ENCODE results near the gene PARVA. TPM values are rescaled to one million over a fixed set of nuclear protein-coding genes. Genes with fewer than 3 reads are reported as not detected.

Gene PARVA
- total and polyA plus RNA-seq, 9 of the 15 experiments (the other 6 are each of a cell fraction or from before 2014, with no cell fraction given), result 0.11 TPM; not detected in 8

- no peak for ATAC-seq
- Histone ChIP-seq H3K79me2 (ENCODE audit: control insufficient read depth, insufficient read depth, low read length) (no peaks in the 10 kb centered on the region), H2AFZ (ENCODE audit: low read depth, low read length) (no peak overlapping the region), H3K9me1 (ENCODE audit: control insufficient read depth, insufficient read depth, low read length) (no peaks in the 10 kb centered on the region), H3K4me1 (replicated peaks in 1 of 2; ENCODE audit: control insufficient read depth in 2 of 2, insufficient read depth in 2 of 2, low read length in 2 of 2) (no peaks in the 10 kb centered on the region), H3K4me2 (ENCODE audit: insufficient read depth, low read length) (no peak overlapping the region), H3K27me3 (ENCODE audit: control insufficient read depth in 2 of 2, insufficient read depth in 2 of 2, low read length in 2 of 2) (peaks cover 24 to 38% of the 10 kb centered on the region in 2 experiments), H3K9me3 (replicated peaks; ENCODE audit: control insufficient read depth, insufficient read depth, low read depth, low read length) (no peaks in the 10 kb centered on the region), H3K27ac (ENCODE audit: extremely low read depth, low read depth, low read length) (no peak overlapping the region), H3K36me3 (ENCODE audit: control insufficient read depth, insufficient read depth, low read length) (no peaks in the 10 kb centered on the region), H3K4me3 (no peak overlapping the region), H4K20me1 (replicated peaks; ENCODE audit: control insufficient read depth, insufficient read depth, low read length) (no peaks in the 10 kb centered on the region), H3K9ac (ENCODE audit: insufficient read depth in 1 of 2, low read depth in 2 of 2, low read length in 2 of 2) (no peak overlapping the region)
- 5% methylated on average over 4 of the region's 4 CpGs for WGBS (ENCODE audit: insufficient coverage, low coverage, missing lambda C conversion rate)
- no TSS peak for BruUV-seq (replicated peaks)
- ChIA-PET CTCF (ENCODE audit: low intra/inter-chr PET ratio) (no interaction called here), POLR2A (no interaction called here)
- no peak for DNase-seq (ENCODE audit: extremely low read depth in 1 of 4, low spot score in 3 of 4)
- in situ Hi-C loops (cut with MboI) (no loop called here), intact Hi-C loops (cut with micrococcal nuclease) (no loop called here)
- no peak for FAIRE-seq
- TF ChIP-seq, protein P1, sequence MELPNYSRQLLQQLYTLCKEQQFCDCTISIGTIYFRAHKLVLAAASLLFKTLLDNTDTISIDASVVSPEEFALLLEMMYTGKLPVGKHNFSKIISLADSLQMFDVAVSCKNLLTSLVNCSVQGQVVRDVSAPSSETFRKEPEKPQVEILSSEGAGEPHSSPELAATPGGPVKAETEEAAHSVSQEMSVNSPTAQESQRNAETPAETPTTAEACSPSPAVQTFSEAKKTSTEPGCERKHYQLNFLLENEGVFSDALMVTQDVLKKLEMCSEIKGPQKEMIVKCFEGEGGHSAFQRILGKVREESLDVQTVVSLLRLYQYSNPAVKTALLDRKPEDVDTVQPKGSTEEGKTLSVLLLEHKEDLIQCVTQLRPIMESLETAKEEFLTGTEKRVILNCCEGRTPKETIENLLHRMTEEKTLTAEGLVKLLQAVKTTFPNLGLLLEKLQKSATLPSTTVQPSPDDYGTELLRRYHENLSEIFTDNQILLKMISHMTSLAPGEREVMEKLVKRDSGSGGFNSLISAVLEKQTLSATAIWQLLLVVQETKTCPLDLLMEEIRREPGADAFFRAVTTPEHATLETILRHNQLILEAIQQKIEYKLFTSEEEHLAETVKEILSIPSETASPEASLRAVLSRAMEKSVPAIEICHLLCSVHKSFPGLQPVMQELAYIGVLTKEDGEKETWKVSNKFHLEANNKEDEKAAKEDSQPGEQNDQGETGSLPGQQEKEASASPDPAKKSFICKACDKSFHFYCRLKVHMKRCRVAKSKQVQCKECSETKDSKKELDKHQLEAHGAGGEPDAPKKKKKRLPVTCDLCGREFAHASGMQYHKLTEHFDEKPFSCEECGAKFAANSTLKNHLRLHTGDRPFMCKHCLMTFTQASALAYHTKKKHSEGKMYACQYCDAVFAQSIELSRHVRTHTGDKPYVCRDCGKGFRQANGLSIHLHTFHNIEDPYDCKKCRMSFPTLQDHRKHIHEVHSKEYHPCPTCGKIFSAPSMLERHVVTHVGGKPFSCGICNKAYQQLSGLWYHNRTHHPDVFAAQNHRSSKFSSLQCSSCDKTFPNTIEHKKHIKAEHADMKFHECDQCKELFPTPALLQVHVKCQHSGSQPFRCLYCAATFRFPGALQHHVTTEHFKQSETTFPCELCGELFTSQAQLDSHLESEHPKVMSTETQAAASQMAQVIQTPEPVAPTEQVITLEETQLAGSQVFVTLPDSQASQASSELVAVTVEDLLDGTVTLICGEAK (IDR thresholded peaks at IDR 0.05), result no peak
- TF ChIP-seq, protein P1 (CRISPR knock-in tag; IDR thresholded peaks at IDR 0.05), result no peak
- no peak for TF ChIP-seq CREBBP (IDR thresholded peaks at IDR 0.05; ENCODE audit: low read depth, low read length)
- TF ChIP-seq, protein P2, sequence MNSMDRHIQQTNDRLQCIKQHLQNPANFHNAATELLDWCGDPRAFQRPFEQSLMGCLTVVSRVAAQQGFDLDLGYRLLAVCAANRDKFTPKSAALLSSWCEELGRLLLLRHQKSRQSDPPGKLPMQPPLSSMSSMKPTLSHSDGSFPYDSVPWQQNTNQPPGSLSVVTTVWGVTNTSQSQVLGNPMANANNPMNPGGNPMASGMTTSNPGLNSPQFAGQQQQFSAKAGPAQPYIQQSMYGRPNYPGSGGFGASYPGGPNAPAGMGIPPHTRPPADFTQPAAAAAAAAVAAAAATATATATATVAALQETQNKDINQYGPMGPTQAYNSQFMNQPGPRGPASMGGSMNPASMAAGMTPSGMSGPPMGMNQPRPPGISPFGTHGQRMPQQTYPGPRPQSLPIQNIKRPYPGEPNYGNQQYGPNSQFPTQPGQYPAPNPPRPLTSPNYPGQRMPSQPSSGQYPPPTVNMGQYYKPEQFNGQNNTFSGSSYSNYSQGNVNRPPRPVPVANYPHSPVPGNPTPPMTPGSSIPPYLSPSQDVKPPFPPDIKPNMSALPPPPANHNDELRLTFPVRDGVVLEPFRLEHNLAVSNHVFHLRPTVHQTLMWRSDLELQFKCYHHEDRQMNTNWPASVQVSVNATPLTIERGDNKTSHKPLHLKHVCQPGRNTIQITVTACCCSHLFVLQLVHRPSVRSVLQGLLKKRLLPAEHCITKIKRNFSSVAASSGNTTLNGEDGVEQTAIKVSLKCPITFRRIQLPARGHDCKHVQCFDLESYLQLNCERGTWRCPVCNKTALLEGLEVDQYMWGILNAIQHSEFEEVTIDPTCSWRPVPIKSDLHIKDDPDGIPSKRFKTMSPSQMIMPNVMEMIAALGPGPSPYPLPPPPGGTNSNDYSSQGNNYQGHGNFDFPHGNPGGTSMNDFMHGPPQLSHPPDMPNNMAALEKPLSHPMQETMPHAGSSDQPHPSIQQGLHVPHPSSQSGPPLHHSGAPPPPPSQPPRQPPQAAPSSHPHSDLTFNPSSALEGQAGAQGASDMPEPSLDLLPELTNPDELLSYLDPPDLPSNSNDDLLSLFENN (IDR thresholded peaks at IDR 0.05; ENCODE audit: low read depth in 2 of 2, low read length in 2 of 2), result no peak
- TF ChIP-seq TBP (optimal IDR thresholded peaks at IDR 0.05; ENCODE audit: low read depth, low read length), result no peak
- no peak for TF ChIP-seq MCM3 (IDR thresholded peaks at IDR 0.05)
- no peak for TF ChIP-seq HIVEP1 (CRISPR knock-in tag; IDR thresholded peaks at IDR 0.05)
- no peak for TF ChIP-seq XRCC3 (IDR thresholded peaks at IDR 0.05)
- TF ChIP-seq TAL1 (IDR thresholded peaks at IDR 0.05), result no peak
Observed at GRCh38 chr11:12480401-12480800, 103.0 kb downstream of the PARVA start.

Measured in K562 (cell line).